Activated T-helper 1 cell treated with Interleukin-2 at 50 U/mL for 16 hours (primary cell): Measurements from ENCODE around the gene ITGB7.

Experiments
- DNase-seq: peaks from one replicate; pipeline ENCODE4 v3.0.0-alpha.2; 2020; ENCODE audit warnings: low read depth

ITGB7 gene, protein sequence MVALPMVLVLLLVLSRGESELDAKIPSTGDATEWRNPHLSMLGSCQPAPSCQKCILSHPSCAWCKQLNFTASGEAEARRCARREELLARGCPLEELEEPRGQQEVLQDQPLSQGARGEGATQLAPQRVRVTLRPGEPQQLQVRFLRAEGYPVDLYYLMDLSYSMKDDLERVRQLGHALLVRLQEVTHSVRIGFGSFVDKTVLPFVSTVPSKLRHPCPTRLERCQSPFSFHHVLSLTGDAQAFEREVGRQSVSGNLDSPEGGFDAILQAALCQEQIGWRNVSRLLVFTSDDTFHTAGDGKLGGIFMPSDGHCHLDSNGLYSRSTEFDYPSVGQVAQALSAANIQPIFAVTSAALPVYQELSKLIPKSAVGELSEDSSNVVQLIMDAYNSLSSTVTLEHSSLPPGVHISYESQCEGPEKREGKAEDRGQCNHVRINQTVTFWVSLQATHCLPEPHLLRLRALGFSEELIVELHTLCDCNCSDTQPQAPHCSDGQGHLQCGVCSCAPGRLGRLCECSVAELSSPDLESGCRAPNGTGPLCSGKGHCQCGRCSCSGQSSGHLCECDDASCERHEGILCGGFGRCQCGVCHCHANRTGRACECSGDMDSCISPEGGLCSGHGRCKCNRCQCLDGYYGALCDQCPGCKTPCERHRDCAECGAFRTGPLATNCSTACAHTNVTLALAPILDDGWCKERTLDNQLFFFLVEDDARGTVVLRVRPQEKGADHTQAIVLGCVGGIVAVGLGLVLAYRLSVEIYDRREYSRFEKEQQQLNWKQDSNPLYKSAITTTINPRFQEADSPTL

DNA sequence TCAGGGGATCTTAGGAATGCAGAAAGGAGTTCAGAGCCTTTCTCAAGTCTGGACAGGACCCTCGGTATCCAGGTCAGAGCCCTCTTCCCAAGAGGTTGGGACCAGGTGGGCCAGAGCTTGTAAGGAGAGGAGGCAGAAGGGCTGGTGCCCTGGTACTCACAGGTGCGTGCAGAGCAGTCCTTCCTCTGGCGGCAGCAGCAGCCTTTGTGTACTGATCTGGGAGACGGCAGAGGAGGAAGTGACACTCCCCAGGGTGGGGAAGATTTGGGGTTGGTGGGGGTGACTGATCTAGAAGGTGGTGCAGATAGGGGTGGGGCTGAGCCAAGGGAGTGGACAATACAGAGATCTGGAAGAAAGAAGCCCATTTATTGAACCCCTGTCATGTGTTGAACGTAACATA lies at the start of gene ITGB7:
Gene ITGB7, minus strand, starts transcription at position 210 of the 400 bp plus-strand sequence. CDS start 6,808 bp downstream, outside the sequence.
- peak; percentile 64 for DNase-seq

DNA sequence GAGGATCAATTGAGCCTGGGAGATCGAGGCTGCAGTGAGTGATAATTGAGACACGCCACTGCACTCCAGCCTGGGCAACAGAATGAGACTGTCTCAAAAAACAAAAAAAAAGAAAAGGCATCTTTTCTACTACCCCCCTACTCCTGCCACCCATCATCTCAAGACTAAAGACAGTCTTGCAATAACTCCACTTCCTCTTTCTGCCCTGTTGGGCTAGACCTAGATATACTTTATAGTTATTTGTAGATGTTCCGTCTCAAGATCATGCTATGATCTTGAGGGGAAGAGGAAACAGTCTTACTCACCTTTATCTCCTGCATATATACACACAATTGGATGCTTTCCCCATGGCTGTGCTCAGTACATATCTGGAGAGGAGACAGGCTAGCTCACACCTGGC lies 48.9 kb upstream of the ITGB7 start:
- DNase-seq = no peak

DNA sequence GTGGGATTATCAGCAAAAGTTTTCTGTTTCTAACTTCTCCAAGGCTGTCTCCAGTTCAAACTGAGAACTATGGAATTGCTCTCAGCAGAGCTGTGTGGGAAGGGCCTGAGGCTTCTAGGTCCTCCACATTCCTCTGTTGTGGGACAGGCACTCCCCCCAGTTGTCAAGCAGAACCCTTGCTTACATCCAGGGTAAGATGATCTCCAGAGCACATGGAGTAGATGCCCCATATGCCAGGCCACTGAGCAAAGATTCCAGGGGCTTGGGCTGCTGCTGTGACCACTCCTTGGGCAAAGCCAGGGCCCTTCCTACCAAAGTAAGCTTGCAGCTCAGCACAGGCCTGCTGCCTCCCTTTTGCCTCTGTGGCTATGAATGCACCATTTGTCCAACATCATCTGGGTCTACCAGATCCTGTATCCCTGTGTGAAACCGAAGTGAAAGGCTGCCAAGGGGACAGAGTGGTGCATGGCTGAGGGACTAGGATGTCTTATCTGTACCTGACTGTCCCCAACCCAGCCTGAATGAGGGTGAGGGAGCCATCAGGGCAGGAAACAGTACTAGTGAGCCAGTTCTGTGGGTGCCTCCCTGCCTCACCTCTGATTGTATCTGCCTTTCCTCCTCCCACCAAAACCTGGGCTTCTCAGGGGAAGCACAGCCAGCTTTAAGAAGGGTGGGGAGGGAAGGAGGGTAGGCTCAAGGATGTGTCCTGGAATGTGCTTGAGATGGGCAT lies 47.9 kb upstream of the ITGB7 start:
- no peak for DNase-seq

DNA sequence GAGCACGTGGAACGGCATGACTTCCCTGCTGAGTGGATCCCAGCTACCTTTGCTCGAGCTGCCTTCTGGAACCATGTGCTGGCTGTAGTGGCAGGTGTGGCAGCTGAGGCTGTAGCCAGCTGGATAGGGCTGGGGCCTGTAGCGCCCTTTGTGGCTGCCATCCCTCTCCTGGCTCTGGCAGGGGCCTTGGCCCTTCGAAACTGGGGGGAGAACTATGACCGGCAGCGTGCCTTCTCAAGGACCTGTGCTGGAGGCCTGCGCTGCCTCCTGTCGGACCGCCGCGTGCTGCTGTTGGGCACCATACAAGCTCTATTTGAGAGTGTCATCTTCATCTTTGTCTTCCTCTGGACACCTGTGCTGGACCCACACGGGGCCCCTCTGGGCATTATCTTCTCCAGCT lies 46.2 kb upstream of the ITGB7 start:
- no peak for DNase-seq

DNA sequence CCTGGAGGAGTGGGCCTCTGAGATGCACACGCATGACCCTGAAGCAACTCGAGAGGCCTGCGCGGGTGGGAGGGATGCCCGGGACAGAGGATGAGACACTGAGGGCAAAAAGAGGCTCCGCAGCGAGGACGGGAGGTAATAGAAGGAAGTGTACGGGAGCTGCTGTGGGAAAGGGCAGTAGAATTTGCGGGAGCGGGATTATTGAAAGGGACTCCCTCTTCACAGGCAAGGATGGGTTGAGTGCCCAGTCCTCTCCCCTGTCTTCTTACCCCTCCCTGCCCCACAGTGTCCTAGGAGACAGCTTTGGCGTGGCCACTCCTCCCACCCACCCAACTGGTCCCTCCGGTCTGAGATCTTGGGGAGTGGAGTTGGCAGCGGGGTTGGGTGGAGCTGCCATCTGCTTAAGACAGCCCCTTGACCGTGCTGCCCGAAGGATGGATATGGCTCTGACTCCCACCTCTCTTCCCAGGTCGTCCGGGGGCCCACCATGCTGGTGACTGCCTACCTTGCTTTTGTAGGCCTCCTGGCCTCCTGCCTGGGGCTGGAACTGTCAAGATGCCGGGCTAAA lies 45.4 kb upstream of the ITGB7 start:
- no peak for DNase-seq

DNA sequence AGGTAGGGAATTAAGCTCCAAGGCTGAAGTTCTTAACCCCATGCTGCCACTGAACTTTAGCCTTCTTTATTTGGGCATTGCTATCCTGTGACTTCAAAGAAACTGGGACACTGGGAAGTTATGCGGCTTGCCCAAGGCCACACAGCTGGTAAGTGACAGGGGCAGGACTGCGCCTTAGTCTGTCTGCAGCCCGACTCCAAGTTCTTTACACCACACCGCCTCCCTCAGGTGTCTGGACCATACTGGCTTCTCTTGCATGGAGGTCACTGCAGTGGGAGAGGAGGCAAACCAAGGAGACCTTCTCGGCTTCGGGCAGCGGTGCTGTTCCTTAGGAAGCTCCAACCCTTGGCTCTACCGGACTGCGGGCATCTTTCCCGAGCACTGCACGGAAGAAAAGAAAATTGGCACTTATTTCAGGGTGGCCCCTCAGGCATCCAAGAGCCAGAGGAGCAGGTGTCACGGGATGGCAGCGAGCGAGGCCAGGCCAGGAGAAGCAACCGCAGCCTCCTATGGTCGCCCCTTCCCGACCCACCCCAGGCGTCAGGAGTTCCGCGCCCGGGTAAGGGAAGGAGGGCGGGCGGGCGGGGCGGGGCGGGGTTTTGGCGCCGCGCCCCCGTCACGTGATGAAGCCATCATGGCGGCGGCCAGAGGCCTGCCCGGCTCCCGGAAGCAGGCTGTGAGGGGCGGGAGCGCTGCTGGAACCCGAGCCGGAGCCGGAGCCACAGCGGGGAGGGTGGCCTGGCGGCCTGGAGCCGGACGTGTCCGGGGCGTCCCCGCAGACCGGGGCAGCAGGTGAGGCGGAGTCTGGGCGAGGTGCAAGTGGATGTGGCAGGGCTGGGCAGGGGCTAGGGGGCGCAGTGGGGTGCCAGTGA lies 44.7 kb upstream of the ITGB7 start:
- peak; percentile 58 for DNase-seq

DNA sequence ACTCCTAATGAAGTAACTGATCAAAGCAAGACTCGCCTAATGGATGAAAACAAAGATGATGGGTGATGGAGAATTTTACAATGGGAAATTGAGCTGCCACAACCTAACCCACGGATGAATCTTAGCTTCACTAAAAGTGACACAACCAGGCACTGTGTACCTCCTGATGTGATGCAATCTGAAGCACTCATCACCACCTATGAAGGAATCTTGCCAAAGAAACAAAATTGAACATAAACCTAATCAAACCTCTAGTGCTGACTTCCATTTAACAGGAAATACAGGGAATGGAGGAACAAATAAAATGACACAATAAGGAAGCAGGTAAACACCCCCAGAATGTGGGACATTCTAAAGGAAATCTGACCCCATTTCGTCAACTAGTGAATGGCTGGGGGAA lies 38.2 kb upstream of the ITGB7 start:
- DNase-seq = no peak

DNA sequence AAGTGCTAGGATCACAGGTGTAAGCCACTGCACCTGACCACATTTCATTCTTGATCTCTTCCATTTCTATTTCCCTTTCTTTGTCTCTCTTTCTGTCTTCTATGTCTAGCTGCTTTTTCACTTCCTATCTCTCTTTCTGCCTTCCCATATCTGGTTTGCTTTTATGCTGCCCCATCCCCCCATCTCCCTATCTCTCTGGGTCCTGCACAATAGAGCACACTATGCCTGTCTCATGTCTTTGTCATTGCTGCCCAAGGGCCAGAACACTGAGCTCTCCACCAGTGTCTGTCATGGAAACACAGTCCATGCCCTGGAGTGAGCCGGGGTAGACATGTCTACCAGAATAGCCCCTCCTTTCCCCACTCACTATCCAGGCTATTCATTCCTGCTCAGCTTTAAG lies 37.3 kb upstream of the ITGB7 start:
- DNase-seq = no peak

DNA sequence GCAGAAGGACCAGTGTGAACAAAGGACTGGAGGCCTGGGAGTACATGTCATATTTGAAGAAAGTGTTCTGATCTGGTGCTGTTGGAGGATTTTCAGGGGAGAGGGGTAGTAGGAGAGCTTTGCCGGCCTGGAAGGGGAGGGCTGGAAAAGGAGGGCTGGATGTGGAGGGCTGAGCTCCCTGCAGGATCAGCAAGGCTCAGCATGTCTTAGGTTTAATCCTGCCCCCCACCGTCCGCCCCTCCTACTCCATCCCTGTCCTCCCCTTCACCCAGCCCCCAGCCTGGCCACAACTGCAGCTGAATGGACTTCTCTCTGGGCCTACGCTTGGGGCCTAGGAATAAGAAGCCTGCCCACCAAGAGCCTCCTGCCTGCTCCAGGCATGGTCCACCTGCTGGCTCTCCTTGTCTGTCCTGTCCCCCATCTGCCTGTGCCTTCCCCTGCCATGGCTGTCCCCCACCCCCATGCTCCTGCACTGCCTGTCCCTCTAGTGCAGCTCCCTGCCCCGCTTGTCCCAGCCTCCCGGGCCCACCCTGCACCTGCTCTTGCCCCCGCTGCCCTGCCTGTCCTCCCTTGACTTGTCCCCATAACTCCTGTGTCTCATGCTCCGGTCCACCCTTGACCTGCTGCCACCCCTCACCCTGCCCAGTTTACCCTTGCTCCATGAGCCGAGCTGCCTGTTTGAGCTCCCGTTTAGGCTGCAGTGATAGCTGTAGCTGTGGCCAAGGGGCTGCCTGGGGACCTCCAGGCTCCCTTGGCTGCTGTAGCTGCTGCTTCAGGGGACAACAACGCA lies 34.8 kb upstream of the ITGB7 start:
- no peak for DNase-seq

DNA sequence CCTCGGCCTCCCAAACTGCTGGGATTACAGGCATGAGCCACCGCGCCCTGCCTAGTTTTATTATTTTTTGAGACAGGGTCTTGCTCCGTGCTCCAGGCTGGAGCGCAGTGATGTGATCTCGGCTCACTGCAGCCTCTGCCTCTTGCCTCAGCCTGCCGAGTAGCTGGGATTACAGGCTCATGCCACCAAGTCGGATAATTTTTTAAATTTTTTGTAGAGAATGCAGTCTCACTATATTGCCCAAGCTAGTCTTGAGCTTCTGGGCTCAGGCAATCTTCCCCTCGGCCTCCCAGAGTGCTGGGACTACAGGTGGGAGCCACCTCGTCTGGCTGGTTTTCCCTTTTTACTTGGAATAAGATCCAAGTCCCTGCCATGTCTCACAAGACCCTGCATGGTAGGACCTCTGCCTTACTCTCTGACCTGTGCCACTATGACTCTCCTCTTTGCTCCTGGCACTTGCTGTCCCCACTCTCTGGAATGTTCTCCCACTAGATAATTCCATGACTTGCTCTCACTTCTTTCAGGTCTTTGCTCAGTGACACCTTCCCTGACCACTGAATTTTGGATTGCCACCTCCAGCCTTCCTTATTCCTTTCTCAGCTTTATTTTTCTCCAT lies 32.7 kb upstream of the ITGB7 start:
- DNase-seq = no peak

DNA sequence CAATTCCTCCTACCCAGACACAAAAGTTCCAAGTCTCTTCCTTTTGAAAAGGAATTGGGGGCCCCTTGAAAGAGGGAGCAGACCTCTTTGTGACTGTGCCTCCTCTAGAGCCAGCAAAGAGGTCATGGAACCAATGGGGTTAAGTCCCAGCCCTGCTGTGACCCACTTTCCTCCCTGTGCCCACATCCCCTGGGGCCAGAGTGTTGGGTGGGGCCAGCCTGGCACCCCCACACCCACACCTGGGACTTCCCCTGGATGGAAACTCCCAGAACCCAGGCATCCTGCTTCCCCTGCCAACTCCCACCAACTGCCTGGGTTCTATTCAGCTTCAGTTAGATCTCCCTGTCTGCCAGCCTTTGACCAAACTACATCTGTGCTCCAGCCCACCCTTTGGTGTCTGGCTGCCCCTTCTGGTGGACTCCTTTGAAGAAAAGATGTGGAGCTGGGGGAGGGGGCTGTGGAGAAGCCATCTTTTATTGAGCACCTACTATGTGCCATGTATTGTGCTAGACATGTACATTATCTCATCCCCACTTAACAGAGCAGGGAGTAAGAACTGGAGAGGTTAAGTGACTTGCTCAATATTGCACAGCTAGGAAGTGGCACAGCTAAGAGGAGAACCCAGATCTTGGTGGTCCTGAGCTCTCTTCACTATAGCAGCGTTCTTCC lies 29.5 kb upstream of the ITGB7 start:
- DNase-seq = peak; percentile 32

DNA sequence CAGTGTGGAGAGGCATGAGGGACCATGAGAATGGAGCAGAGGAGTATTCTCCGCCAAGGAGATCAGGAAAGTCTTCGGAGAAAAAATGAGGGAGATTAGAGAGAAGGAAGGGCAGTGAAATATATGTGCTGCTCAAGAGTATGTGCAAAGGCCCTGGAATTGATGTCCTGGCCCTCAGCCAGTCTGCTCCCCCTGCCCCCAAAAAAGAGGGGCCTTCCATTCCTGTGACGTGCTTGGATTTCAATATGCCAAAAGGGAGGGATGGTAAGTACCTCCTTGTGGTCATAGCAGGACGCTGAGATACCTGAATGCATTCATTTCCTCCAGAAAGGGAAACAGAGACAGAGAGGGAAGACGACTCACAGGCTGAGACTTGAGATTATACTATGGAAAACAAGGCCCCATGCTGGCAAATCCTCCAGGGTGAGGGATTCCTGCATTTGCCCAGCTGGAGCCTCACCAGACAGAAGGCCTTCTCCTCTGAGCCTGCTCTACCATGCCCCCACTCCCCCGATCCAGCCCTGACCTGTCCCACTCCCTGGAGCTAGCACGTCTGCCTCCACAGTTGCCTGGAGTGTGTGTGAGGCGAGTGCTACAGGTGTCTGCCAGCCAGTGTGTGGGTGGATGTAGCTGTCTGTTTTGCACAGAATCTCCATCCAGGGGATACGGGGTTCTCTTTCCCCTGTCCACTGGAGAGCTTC lies 28.8 kb upstream of the ITGB7 start:
- no peak for DNase-seq

DNA sequence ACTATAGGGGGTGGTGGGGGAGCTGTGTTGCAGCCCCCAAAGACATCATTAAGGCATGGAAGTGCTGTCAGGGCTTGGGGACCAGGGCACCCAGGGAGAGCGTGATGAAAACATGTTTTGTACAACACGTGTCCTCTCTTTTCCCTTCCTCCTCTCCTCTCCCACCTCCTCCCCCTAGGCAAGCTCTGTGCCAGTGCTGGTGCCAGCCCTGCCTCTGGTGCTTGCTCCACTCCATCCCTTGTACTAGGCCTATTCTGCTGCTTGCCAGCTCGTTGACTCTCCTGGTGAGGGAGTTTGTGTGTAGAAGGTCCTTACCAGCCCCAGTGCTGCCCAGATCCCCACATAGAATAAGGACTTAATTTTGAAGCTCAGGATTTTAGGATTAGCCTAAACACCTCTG lies 28.1 kb upstream of the ITGB7 start:
- DNase-seq = no peak

DNA sequence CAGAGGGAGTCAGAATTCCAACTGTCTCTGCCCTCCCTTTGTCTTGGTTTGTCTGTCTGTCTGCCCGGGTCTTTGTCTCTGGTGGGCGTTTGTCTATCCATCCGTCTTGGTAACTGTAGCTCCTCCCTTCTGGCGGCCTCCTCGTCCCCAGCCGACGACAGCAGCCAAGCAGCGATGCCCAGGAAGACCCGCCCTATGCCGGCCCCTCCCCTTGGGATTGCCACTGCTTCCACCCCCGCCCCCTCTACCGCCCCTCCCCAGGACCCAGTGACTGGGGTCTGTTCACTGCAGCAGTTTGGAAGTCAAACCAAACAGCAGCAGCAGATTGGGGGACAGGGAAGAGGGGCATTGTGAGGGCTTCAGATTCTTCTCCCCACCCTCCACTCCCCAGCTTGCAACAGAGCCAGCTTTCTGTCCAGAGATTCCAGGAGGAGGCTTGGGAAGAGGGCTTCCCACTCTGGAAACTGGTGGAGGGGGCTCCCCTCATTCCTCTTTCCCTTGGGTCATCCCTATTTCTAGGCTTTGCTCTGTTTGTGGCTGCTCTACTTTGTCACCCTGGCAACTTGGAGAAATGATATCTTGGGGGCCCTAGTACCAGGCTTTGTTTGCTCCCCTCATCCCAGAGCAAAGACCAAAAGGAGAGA lies 27.3 kb upstream of the ITGB7 start:
- no peak for DNase-seq

DNA sequence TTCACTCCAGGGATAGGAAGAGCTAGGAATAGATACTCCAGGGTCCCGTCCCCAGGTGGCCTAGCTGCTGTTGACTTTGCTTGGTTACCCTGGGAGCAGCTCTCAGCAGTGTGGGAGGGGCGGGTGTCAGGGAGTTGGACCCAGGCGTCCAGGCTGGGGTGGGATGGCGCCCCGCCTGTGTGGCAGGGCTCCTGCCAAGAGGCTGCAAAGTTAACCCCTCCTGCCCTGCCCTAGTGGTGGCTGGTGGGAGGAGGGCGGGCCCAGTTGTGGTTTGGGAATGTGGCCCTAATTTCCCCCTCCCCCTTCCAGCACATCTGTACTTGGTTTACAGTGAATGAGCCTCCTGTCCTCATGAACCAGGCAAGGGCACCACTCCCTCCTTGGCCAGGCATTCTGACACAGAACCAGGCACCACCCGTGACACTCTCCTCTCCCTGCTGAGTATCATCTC lies 26.6 kb upstream of the ITGB7 start:
- no peak for DNase-seq

DNA sequence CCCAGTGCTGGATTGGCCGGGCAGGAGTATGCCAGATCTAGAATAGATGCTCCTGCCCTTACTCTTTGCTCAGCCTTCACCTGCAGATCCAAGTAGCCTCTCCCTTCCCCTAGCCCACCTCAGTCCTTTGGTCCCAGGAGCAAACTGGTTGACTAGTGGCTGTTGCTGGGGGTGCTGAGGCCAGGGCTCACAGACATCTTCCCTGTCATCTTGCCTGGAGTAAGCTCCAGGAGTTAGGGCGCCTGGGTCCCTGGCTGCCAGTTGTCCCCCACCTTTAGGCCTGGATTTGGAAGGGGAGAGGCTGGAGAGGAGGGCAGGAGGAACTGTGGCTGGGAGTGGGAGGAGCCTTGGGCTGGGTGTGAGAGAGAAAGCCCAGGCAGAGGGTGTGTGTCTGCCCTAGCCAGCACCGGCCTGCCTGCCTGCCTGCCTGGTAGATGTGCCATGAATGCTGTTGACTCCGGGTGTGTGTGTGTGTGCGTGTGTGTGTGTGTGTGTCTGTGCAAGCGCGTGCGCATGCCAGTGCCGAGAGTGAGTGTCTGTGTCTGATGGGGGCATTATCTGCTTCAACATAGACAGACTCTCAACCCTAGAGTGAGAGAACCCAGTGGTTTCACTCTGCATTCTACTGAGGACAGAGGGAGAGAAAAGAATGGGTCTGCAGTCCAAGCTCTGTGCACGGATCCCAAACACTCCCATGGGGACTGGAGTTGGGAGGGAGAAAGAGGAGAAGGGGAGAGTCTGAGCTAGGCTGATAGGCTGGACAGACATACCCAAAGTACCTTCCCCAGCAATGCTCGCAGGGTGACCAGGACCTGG lies 25.8 kb upstream of the ITGB7 start:
- no peak for DNase-seq

DNA sequence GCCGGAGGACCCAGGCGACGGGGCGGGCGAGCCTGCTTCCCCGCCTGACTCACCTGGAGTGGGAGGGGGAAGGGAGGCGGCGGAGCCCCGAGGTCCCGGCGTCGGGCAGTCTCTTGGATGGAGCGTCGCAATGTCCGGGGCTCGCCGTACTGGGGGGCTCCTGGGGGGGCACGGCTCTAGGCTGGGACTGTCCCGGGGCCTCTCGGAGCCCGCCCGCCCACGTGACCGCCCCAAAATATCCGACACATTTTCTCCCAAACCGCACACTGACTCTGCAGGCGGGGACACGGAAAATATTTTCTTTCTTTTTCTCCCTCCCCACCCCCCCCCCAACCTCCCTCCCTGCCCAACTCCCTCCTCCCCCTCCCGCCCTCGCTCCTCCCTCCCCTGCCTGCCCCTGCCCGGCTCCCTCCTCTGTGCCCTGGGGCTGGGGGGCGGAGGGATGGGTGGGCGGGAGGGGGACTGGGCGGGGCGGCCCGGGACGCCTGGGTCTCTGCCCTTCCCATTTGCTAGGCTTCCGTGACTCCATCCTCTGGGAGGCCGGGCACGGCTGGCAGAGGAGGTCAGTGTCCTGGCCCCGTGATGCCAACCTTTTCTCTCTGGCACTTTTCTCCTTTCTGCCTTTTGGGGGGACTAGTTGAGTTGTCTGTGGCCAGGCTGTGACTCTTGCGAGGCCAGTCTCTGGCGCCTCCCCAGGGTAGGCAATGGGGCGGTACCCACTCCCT lies 25.0 kb upstream of the ITGB7 start, which contains the start of gene RARG:
Gene RARG, minus strand, starts transcription at position 289 of the 725 bp plus-strand sequence. CDS start 4,664 bp downstream, outside the sequence.
- peak; percentile 45 for DNase-seq
